Fibroblast of upper back skin (primary cell): ENCODE measurements around the gene ATP2C2.

ENCODE experiments used
- DNase-seq: peaks from one replicate; pipeline ENCODE4 v3.0.0-alpha.2; 2013

ATP2C2 gene

DNA sequence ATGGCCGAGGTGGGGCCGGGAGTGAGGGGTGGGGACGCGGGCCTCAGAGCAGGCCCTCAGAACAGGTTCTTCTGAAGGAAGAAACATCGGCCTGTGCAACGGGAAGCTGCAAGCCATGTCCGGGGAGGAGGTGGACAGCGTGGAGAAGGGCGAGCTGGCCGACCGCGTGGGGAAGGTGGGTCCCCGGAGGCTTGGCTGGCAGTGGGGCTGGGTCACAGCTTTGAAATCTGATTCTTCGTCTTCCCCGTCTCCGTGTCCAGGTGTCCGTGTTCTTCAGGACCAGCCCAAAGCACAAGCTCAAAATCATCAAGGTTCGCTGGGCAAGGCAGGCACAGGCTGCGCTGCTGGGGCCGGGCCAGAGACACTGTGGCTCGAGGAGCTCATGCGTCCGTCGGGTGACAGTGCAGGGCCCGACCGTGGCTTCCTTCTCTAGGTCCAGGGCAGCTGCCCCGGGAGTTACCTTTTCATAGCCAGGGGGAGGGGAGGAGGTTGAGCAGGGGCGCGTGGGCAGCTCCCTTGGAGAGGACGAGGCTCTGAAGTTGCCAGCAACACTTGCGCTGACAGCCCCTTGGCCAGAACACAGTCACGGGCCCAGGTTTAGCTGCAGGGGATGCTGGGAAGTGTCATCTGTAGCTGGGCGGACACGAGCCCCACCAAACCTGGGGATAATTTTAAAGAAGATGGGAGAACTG is 84.9 kb downstream of the ATP2C2 start:
- DNase-seq, result no peak

DNA sequence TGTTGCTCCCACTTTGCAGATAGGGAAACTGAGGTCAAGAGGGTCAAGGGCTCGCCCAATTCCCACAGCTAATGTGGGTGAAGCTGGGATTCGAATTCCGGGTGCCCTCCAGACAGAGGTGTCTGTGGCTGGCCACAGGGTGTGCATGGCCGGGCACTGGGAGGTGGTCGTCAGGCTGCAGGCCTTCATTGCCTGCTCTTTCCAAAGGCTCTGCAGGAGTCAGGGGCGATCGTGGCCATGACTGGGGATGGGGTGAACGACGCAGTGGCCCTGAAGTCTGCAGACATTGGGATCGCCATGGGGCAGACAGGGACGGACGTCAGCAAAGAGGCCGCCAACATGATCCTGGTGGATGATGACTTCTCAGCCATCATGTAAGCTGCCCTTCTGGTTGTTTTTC is 86.3 kb downstream of the ATP2C2 start:
- no peak for DNase-seq

DNA sequence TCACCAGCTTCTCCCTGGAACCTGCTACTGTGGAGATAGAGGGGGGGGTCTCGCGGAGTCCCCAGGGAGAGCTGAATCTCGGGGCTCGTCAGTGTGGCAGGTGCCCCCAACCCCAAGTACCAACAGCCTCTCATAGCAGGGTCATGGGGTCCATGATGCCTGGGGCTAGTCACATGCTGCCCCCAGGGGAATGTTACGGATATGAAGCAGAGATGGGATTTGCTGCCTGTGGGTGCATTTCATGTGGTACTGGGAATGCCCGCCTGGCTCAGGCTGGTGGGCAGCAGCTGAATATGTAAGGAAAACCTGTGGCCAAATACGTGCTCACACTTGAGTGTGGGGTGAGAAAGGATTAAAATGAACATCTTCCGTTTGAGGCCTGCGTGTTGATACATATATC is 86.7 kb downstream of the ATP2C2 start:
- DNase-seq, result no peak

DNA sequence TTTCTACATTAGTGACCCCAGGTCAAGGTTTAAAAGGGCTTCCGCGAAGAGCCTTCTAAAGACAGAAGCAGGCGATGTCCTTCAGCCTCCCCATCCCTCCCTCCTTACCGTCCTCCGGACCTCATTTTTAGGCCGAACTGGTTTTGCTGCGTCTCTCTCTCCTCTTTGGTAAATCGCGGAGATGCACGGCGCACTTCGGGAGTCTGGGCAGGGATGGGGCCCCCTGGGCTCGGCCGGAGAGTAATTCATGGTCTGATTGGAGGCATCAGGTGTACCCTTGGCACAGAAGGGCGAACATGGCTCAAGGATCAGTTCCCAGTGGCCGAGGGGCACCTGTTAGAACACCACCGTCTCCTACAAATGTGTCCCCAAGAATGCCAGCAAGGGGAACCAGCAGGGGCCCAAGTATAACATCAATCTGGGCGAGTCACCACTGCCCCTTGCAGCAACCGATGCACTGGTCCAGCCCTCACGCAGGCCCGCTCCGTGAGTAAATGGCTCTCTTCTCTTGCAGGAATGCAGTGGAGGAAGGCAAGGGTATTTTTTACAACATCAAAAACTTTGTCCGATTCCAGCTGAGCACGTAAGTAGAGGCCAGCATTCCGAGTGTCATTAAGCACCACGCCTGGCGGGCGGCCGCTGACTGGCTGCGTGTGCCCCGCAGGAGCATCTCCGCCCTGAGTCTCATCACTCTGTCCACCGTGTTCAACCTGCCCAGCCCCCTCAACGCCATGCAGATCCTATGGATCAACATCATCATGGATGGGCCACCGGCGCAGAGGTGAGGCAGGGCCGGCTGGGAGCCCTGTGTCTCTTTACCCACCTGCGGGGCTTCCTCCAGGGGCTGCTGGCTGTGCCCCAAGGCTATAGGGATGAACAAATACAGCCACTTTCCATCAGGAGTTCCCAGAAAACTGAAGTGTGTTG is 90.5 kb downstream of the ATP2C2 start:
- DNase-seq, result no peak

DNA sequence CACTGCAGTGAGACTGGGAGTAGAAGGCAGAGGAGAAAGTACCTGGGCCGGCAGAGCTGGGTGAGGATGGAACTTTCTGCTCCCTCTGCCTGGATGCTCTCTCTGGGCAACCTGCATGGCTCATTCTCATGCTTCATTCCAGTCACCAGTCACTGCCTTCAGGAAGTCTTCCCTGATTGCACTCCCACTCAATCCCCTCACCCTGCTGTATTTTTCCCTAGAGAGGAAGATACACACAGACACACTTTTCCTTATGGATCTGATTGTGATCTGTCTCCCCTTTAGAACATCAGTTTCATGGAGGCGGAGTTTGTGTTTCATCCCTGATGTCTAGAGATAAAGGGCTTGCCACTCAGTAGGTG is 91.2 kb downstream of the ATP2C2 start:
- DNase-seq, result no peak

DNA sequence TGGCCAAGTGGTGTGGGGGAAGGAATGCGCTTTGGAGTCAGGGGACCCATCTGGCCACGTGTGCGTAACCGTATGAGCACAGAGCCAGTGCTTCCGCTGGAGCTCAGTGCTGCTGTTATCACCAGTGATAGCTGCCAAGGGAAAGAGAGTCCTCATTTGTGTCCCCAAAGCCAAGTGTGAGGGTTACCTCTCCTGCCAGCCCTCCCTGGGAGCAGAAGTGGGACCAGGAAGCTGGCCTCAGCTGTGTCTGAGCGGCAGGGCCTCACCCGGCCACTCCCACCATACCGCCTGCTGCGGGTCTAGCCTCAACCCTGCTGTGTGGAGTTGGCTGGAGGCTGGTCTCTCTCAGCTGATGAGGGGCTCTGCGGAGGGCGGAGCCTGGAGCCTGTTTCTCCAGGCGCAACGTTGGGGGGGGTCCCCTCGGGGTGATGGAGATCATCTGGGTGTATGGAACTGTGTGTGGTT is 91.6 kb downstream of the ATP2C2 start:
- DNase-seq, result no peak

DNA sequence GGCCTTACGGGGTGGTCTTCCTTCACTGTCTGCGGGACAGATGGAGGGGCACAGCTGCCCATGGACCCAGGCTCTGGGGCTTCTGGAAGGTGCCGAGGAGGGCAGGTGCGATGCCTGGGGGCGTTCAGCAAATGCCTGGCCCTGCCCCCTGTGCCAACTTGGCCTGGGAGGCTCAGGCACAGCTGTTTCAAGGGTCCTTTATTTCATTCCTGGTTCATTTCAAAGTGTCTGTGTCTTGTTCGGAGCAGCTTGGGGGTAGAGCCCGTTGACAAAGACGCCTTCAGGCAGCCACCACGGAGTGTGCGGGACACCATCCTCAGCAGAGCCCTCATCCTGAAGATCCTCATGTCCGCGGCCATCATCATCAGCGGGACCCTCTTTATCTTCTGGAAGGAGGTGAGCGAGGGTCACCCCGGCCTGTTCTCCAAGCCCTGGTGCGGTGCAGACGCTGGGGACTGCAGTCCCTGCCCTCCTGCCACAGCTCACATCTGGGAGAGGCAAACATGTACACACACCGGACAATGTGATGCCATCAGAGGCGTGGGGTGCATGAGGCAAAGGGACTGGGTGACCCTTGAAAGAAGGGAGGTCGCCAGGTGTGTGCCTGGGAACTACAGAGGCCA is 92.2 kb downstream of the ATP2C2 start:
- DNase-seq, result no peak

DNA sequence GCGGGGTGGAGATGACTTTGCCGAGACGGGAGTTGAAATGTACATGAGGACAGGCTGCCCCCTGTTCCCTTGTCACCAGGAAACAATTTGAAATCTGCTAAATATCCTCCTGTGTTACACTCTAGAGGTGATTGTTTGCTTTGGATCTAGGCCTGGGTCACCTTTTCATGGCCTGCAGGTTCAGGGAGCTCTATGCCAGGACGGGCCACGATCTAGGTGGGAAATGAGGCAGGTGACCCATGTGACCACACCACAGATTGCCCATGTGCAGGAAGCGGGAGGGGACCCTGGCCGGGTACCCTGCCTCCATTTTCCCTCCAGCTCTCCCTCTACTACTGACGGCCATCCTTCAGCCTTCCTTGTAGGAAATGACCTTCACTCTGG is 92.7 kb downstream of the ATP2C2 start:
- no peak for DNase-seq

DNA sequence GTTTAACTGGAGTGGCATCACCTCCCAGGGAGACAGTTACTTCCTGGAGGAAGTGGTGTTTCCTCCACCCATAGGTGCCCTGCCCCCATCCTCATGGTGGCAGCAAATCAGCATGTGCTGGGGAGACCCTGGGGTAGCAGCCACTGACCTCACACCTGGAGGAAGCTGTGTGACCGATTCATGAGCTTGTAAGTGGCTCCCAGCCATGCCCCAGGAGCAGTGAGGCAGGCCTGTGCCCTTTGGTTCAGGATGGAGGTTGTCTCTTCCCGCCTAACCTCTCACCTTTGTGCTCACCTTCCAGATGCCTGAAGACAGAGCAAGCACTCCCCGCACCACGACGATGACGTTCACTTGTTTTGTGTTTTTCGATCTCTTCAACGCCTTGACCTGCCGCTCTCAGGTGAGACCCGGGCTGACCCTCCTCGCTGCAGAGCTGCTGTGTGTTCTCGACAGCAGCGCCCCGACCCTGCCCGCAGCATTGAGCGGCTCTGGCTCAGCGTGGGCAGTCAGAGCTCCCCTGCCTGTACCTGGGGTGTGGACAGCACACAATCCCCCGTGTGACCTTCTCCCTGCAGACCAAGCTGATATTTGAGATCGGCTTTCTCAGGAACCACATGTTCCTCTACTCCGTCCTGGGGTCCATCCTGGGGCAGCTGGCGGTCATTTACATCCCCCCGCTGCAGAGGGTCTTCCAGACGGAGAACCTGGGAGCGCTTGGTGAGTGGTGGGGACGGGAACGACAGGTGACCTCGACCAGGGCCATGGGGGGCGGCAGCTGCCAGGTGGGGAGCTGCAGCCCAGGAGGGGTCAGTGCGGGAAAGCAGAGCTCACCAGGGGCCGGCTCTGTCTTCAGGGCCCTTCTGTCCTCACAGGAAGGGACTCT is 93.3 kb downstream of the ATP2C2 start:
- DNase-seq, result no peak

DNA sequence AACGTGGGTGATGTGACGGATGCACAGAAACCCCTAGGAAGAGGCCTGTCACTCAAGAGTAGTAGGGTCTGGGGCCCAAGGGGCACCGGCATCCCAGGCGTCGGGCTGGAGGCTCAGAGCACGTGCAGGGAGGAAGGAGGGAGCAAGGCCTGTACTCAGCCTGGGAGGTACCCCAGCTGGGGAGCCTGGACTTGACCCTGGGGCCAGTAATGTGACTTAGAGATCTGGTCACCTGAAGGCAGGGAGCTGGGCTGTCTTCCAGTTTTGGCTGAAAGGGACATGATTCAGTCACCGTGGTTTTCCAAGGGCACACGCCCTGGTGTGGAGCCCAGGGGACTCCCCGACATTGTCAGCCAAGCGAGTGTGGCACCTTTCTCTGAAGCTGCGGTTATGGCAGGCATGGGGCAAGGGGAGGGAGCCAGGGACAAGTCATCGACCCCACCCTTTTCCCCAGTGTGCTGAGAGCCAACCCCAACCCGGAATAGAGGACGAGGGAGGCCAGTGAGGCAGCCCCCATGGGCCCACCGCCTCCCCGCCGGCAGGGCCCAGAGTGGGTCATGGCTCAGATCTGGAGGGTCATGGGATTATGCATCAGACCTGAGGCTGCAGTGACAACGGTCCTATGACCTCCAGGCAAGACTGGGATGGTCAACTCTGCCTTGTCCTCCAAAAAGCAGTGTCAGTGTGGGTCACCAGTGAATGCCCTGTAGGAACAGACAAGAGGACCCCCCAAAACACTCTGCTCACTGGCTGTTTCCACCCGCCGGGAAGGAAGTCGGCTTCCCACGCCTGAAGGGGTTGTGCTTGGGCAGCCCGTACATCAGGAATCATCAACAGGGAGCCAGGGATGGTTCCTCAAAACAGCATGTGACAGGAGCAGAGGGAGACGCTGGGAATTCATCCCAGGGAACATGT is 94.2 kb downstream of the ATP2C2 start:
- DNase-seq, result no peak

DNA sequence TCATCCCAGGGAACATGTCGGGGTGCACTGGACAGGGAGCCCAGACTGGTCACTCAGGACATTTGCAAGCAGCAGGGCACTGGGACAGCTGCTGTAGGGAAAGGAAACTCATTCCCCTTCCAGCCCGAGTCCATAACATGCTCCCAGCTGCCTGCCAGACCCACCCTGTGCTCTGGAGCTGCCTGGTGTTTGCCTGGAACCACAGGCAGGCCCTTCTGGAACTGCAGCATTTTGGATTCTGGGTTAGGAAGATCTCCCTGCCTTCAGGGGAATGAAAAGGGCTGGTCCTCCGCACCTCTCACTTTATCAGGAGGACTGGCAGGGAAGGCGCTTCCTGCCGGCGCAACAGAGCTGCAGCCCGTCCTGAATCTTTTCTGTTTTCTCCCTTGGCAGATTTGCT is 94.9 kb downstream of the ATP2C2 start:
- DNase-seq, result no peak

DNA sequence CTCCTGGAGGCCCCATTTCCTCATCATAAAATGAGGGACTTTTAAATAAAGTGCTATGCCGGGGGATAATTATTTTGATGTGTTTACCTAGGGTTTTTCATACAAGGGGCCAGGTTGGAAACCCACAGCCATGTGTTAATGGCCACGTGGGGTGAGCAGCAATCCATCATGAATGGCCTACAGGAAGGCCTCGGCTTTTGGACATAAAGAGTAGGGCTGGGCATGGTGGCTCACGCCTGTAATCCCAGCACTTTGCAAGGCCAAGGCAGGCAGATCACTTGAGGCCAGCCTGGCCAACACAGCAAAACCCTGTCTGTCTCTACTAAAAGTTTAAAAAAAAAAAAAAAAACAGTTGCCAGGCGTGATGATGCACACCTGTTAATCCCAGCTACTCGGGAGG is 95.8 kb downstream of the ATP2C2 start:
- no peak for DNase-seq

DNA sequence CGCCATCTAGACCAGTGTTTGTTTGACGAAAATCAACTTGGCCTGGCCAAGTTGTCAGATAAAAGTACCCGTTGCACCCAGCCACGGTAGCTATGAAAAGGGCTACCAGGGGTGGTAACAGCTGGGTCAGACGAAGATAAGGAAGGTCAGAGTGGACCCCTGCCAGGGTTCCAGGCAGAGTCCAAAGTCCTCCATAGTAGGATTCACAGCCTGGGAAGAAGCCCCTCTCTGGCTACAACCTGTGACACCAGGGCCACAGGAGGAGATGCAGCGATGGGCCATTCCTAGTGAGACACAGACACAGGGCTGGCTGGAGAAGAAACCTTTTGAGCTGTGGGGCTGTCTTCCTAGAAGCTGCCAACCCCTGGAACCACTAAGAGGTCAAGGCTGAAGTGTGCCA is 96.8 kb downstream of the ATP2C2 start:
- DNase-seq, result no peak

DNA sequence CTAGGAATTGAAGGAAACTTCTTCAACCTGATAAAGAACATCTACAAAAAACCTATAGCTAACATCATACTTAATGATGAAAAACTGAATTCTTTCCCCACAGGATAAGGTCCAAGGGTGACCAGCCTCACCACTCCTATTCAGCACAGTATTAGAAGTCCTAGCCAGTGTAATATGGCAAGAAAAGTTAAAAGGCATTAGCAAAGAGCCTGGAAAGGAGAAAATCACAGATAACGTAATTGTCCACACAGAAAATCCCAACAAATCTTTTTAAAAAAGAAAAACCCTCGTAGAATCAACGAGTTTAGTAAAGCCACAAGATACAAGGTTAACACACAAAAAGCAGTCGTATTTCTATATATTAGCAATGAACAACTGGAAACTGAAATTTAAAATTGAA is 98.4 kb downstream of the ATP2C2 start:
- DNase-seq, result no peak

DNA sequence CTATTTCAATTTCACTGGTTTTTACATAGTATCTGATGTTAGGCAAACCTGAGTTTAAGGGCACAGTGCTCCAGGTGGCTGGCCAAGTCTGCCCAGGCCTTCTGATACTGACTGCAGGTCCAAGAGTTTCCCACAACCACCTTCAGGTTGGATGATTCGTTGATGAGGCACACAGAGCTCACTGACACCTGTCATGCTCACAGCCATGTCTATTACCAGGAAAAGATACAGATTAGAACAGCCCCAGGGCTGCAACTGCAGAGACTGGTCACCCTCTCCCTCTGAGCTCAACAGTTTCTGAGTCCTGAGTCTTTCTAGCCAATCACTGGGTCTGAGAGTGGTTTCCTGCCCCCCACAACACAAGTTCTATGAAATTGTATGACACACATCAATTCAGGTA is 98.9 kb downstream of the ATP2C2 start:
- DNase-seq, result no peak

DNA sequence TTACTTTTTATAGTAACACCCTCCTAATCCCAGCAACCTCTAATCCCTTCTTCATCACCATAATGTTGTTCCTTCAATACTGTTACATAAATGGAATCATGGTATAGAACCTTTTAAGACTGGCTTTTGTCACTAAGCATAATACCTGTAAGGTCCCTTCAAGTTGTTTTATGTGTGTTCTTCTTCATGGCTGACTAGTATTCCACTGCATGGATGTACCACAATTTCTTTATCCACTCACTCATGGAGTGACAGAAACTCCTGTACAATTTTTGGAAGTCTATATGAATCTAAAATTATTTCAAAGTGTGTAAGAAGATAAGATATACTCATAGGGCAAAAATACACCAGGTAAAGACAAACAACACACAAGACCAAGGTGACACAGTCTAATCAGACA is 99.4 kb downstream of the ATP2C2 start:
- no peak for DNase-seq

DNA sequence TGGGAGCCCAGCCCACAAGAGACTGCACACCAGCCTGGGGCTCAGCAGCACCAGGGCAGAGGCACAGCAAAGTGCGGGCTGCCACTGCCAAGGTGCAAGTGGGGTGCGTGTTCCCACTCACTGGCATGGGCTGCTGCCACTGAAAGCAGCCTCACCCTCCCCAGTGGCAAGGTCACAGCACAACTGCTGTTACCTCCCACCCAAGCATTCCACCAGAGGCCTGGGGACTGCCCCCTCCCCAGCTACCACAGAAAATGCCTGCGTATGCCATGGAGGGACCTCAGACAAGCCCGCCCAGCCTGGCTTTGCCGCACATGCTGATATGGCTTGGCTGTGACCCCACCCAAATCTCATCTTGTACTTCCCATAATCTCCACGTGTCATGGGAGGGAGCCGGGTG is 103.0 kb downstream of the ATP2C2 start:
- no peak for DNase-seq

DNA sequence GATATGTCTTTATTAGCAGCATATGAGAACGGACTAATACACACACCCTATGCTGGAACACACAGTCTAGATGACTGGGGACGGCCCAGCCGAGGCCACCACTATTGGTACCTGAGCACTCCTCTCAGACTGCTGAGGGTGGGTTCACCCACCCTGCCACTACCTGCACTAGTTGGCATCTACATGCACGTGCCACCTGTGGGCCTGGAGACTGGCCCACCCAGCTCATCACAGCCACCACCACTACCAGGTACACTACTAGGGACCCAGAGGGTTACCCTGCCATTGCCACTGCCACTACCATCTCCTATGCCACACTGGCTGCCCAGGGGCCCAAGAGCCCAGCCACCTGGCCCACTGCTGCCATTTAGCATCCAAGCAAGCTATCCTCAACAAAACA is 103.6 kb downstream of the ATP2C2 start:
- DNase-seq, result no peak

DNA sequence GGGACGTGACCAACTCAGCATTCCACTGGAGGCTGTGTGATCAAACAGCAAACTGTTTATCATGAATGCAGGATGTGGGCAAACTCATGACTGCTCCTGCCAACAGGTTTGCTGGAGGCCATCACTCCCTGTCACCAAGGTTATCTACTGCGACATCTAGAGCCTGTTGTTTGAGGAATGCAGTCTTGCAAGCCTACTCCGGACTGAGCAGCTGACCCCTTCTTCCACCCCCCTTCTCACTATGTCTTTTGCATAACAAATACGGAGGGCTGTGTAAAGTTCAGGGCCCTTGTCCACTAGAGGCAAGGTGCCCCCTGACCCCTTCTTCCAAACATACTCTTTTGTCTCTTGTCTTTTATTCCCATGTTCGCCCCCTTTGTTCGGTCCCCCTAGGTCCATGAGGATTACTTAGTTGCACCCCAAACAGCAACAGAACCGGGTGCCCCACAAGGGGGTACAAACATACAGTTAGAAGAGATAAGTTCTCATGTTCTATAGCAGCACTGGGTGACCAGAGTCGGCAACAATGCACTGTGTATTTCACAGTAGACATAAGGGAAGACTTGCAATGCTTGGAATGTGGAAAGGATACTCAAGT is 107.4 kb downstream of the ATP2C2 start:
- no peak for DNase-seq

DNA sequence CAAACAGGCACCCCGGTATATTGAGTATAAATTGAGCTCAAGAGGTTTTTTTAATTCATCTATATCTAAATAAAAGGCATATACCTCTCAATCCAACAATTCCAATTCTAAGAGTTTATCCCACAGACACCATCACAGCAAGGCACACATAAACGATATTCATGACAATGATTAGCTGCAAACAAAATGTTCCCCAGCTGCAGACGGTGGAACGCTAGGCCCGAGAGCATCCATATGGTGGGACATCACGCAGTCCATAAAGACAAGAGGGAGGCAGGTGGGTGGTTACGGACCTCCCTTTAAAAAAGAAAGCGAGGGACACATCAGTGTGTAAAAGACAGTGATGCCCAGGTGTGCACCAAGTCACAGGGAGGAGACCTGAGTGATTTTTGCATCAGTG is 108.1 kb downstream of the ATP2C2 start:
- DNase-seq, result no peak

DNA sequence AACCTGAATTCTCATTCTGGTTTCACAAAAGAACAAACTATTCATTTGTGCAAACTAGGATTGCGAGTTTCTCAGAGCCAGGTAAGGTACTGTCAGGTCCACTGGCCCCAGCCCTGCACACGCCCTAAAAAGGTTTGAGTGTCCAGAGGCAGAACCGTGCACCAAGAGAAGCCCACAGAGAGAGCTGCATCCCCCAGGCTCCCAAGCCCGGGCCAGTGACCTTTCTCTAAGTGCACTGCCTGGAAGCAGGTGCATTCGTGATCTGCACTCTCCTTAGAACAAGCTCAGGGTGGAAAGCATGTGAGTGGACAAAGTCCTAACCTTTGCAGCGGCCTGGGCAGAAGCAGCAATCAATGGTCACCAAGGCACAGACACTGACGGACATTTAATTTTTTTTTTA is 109.3 kb downstream of the ATP2C2 start:
- DNase-seq, result no peak
